H1 (cell line): ENCODE measurements around the gene CST1.

Experiments used
- BCL11A ChIP-seq, 2 experiments: IDR thresholded peaks; one replicate each; pipeline ENCODE4 v1.6.1; 2011; ENCODE audit warnings: low read depth in 2 of 2, low read length in 2 of 2, mild to moderate bottlenecking in 2 of 2
- CTCF ChIP-seq, 3 experiments: IDR thresholded peaks; 1 replicate in 2 of 3; 2 replicates in 1 of 3; pipeline versions ENCODE4 v1.5.1 to v1.6.1; 2011; ENCODE audit warnings: low read length in 3 of 3, mild to moderate bottlenecking in 3 of 3, inconsistent platforms in 2 of 3, low read depth in 1 of 3, moderate library complexity in 1 of 3; ENCODE audit not compliant: insufficient read depth in 1 of 3; ENCODE audit errors: control extremely low read depth in 1 of 3
- EP300 ChIP-seq, 2 experiments: IDR thresholded peaks; 1 replicate in 1 of 2; 2 replicates in 1 of 2; pipeline ENCODE4 v1.6.1; 2011 to 2012; ENCODE audit warnings: low read depth in 2 of 2, low read length in 2 of 2, mild to moderate bottlenecking in 2 of 2, borderline replicate concordance in 1 of 2, inconsistent platforms in 1 of 2, moderate library complexity in 1 of 2
- EZH2 ChIP-seq: fragments of 200-600 bp; sonication (generic); IDR thresholded peaks from 2 replicates; pipeline ENCODE4 v1.7.1; 2012; ENCODE audit warnings: low read depth, mild to moderate bottlenecking, moderate library complexity, low read length, inconsistent platforms; ENCODE audit not compliant: severe bottlenecking
- GTF2F1 ChIP-seq: IDR thresholded peaks from 2 replicates; pipeline ENCODE4 v1.6.1; 2012; ENCODE audit warnings: low read depth, low read length, improper control_type of control experiment, borderline replicate concordance
- SUZ12 ChIP-seq: fragments of 200-600 bp; sonication (generic); IDR thresholded peaks from 2 replicates; pipeline ENCODE4 v1.6.1; 2012; ENCODE audit warnings: mild to moderate bottlenecking, inconsistent platforms, low read length, moderate library complexity, mixed read lengths
- ZNF274 ChIP-seq: IDR thresholded peaks from 2 replicates; pipeline ENCODE4 v1.7.0; 2012; ENCODE audit warnings: low read length, borderline replicate concordance; ENCODE audit errors: extremely low read depth

GRCh38 chr20:23776067-23776771 lies 25.5 kb upstream of the CST1 start:
- no peak for TF ChIP-seq EZH2
- TF ChIP-seq GTF2F1, result no peak
- TF ChIP-seq SUZ12, result no peak
- TF ChIP-seq CTCF (IDR thresholded peaks at IDR 0.05; ENCODE audit: control extremely low read depth in 1 of 3, insufficient read depth in 1 of 3, low read depth in 1 of 3, low read length in 3 of 3), result peak in 2 of 3 experiments; percentile 21 to 22; a peak in 2 of 4 replicates
- TF ChIP-seq EP300 (IDR thresholded peaks at IDR 0.05; ENCODE audit: borderline replicate concordance in 1 of 2, low read depth in 2 of 2, low read length in 2 of 2), result no peak
- no peak for TF ChIP-seq ZNF274
- no peak for TF ChIP-seq BCL11A (IDR thresholded peaks at IDR 0.05; ENCODE audit: low read depth in 2 of 2, low read length in 2 of 2)
